SK-N-SH treated with all-trans-retinoic acid at 6 μM for 48 hours (cell line): Measurements from ENCODE around the gene ARHGAP22.

Experiments used
- ATAC-seq: fragments of 200-7000 bp; cut with Tn5 transposase; 3 replicates; pipeline ENCODE4 v1.9.1; 2020; ENCODE audit warnings: mild to moderate bottlenecking, moderate library complexity
- ARNTL ChIP-seq: fragments of 450-650 bp; formaldehyde crosslinking; IDR thresholded peaks from 2 replicates; pipeline ENCODE4 v1.5.0; 2020; ENCODE audit warnings: low read depth, mild to moderate bottlenecking, moderate library complexity, borderline replicate concordance
- BACH2 ChIP-seq: fragments of 250-450 bp; sonication (Bioruptor Pico); IDR thresholded peaks from 2 replicates; pipeline ENCODE4 v1.9.0; 2021; ENCODE audit warnings: mild to moderate bottlenecking, borderline replicate concordance
- CSDC2 ChIP-seq: fragments of 250-450 bp; sonication (Bioruptor Pico); IDR thresholded peaks from 2 replicates; pipeline ENCODE4 v1.5.0; 2020; ENCODE audit warnings: mild to moderate bottlenecking, moderate library complexity
- ESRRG ChIP-seq: fragments of 250-450 bp; sonication (Bioruptor Pico); IDR thresholded peaks from 2 replicates; pipeline ENCODE4 v1.6.1; 2021; ENCODE audit warnings: mild to moderate bottlenecking
- GLIS3 ChIP-seq: fragments of 250-450 bp; sonication (Bioruptor Pico); IDR thresholded peaks from 2 replicates; pipeline ENCODE4 v1.5.0; 2020; ENCODE audit warnings: mild to moderate bottlenecking, moderate library complexity
- ISL1 ChIP-seq: fragments of 250-450 bp; sonication (Bioruptor Pico); IDR thresholded peaks from 2 replicates; pipeline ENCODE4 v2.1.2; 2022; ENCODE audit warnings: mild to moderate bottlenecking, moderate library complexity
- OSR1 ChIP-seq: fragments of 250-450 bp; sonication (Bioruptor Pico); IDR thresholded peaks from 2 replicates; pipeline ENCODE4 v1.8.0; 2022; ENCODE audit warnings: moderate library complexity, mild to moderate bottlenecking, inconsistent platforms
- PPARA ChIP-seq: fragments of 250-450 bp; sonication (Bioruptor Pico); IDR thresholded peaks from 2 replicates; pipeline ENCODE4 v1.5.0; 2020; ENCODE audit warnings: mild to moderate bottlenecking, borderline replicate concordance
- RARB ChIP-seq: fragments of 250-450 bp; sonication (Bioruptor Pico); IDR thresholded peaks from 2 replicates; pipeline ENCODE4 v1.8.0; 2021; ENCODE audit warnings: mild to moderate bottlenecking, moderate library complexity
- SNAI2 ChIP-seq: fragments of 250-450 bp; sonication (Bioruptor Pico); IDR thresholded peaks from 2 replicates; pipeline ENCODE4 v1.5.0; 2020; ENCODE audit warnings: mild to moderate bottlenecking, moderate library complexity
- TCF4 ChIP-seq: fragments of 250-450 bp; sonication (Bioruptor Pico); IDR thresholded peaks from 2 replicates; pipeline ENCODE4 v1.8.0; 2021; ENCODE audit warnings: mild to moderate bottlenecking, moderate library complexity, borderline replicate concordance
- TOX ChIP-seq: fragments of 250-450 bp; sonication (Bioruptor Pico); IDR thresholded peaks from 2 replicates; pipeline ENCODE4 v1.8.0; 2021; ENCODE audit warnings: mild to moderate bottlenecking, moderate library complexity, borderline replicate concordance
- ZC3H10 ChIP-seq: fragments of 250-450 bp; sonication (Bioruptor Pico); IDR thresholded peaks from 2 replicates; pipeline ENCODE4 v1.5.1; 2021; ENCODE audit warnings: mild to moderate bottlenecking, moderate library complexity
- ZFP30 ChIP-seq: fragments of 450-650 bp; formaldehyde crosslinking; IDR thresholded peaks from 2 replicates; pipeline ENCODE4 v1.5.0; 2022; ENCODE audit warnings: mild to moderate bottlenecking, moderate library complexity
- ZNF565 ChIP-seq: fragments of 450-650 bp; formaldehyde crosslinking; conservative IDR thresholded peaks from 2 replicates; pipeline ENCODE4 v1.5.0; 2020; ENCODE audit warnings: low read depth, mild to moderate bottlenecking, moderate library complexity
- ZNF70 ChIP-seq: fragments of 450-650 bp; formaldehyde crosslinking; IDR thresholded peaks from 2 replicates; pipeline ENCODE4 v1.5.0; 2020; ENCODE audit warnings: mild to moderate bottlenecking, moderate library complexity
- ZNF8 ChIP-seq: fragments of 450-650 bp; formaldehyde crosslinking; IDR thresholded peaks from 2 replicates; pipeline ENCODE4 v1.5.0; 2020; ENCODE audit warnings: mild to moderate bottlenecking, moderate library complexity
- TF ChIP-seq, protein P1 (sequence below): fragments of 250-450 bp; sonication (Bioruptor Pico); IDR thresholded peaks from 2 replicates; pipeline ENCODE4 v1.5.0; 2020; ENCODE audit warnings: mild to moderate bottlenecking, moderate library complexity
- TF ChIP-seq, protein P2 (sequence below): fragments of 250-450 bp; sonication (Bioruptor Pico); IDR thresholded peaks from 2 replicates; pipeline ENCODE4 v1.8.0; 2021; ENCODE audit warnings: low read depth, mild to moderate bottlenecking, moderate library complexity, borderline replicate concordance
- TF ChIP-seq, protein P3 (sequence below): fragments of 250-450 bp; sonication (Bioruptor Pico); IDR thresholded peaks from 2 replicates; pipeline ENCODE4 v1.5.1; 2020; ENCODE audit warnings: low read depth, mild to moderate bottlenecking, moderate library complexity
- TF ChIP-seq, protein P4 (sequence below): fragments of 250-450 bp; sonication (Bioruptor Pico); IDR thresholded peaks from 2 replicates; pipeline ENCODE4 v1.8.0; 2020; ENCODE audit warnings: mild to moderate bottlenecking, moderate library complexity, borderline replicate concordance
- TF ChIP-seq, protein P5 (sequence below): fragments of 250-450 bp; sonication (Bioruptor Pico); IDR thresholded peaks from 2 replicates; pipeline ENCODE4 v1.5.1; 2021; ENCODE audit warnings: mild to moderate bottlenecking, moderate library complexity

Gene ARHGAP22

DNA sequence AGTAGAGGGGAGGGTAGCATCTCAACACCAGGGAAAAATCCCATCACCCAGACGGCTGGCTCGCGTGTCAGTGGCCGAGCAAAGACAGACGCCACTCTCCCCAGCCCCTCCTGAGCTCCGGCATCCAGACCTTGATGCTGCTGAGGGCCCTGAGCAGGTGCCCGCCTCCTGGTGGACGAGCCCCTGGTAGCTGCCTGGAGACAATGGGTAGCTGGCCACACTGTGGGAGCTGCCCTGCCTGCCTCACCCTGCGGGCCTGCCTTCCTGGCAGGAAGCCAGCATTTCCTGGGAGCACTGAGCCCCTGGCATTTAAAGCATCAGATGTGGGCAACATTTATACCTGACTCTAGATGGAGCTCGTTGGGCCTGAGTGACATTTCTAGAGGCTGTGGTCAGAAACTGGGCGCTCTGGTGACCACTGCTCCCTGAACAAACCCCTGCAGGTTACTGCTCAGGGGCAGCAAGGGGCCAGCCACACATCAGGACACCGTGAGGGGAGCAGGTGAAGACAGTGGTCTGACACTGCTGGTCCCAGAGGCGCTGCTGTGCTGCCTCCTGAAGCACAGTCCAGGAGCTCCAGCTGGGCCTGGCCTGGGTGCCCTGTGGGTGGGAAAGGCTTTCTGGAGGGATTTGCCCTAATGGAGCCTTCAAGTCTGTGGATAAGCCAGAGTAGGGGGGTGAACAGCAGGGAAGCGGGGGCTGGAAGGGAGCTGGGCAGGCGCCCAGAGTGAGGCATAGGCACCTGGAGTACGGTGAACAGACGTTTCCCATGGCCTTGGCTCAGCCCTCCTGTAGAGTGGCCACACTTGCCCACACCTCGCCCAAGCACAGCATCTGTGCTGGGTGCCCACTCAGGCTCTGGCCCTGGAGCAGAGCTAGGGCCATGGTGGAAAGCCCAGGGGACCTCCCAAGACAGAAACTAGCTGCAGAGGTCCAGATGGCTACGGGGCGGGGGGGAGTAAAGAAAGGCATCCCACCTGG lies 159.7 kb downstream of the ARHGAP22 start:
- peak; percentile 31 for ATAC-seq
- TF ChIP-seq ZNF565 (CRISPR knock-in tag) (no peak), ZC3H10 (CRISPR knock-in tag) (no peak), ZFP30 (CRISPR knock-in tag) (no peak), ARNTL (CRISPR knock-in tag) (no peak), ISL1 (CRISPR knock-in tag) (no peak), ZNF8 (CRISPR knock-in tag) (no peak), SNAI2 (no peak), GLIS3 (CRISPR knock-in tag) (no peak), PPARA (no peak), TCF4 (CRISPR knock-in tag) (no peak), ESRRG (CRISPR knock-in tag) (no peak), OSR1 (CRISPR knock-in tag) (no peak), RARB (no peak), CSDC2 (no peak)
- TF ChIP-seq, protein P1, sequence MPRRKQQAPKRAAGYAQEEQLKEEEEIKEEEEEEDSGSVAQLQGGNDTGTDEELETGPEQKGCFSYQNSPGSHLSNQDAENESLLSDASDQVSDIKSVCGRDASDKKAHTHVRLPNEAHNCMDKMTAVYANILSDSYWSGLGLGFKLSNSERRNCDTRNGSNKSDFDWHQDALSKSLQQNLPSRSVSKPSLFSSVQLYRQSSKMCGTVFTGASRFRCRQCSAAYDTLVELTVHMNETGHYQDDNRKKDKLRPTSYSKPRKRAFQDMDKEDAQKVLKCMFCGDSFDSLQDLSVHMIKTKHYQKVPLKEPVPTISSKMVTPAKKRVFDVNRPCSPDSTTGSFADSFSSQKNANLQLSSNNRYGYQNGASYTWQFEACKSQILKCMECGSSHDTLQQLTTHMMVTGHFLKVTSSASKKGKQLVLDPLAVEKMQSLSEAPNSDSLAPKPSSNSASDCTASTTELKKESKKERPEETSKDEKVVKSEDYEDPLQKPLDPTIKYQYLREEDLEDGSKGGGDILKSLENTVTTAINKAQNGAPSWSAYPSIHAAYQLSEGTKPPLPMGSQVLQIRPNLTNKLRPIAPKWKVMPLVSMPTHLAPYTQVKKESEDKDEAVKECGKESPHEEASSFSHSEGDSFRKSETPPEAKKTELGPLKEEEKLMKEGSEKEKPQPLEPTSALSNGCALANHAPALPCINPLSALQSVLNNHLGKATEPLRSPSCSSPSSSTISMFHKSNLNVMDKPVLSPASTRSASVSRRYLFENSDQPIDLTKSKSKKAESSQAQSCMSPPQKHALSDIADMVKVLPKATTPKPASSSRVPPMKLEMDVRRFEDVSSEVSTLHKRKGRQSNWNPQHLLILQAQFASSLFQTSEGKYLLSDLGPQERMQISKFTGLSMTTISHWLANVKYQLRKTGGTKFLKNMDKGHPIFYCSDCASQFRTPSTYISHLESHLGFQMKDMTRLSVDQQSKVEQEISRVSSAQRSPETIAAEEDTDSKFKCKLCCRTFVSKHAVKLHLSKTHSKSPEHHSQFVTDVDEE, result no peak
- TF ChIP-seq, protein P2, sequence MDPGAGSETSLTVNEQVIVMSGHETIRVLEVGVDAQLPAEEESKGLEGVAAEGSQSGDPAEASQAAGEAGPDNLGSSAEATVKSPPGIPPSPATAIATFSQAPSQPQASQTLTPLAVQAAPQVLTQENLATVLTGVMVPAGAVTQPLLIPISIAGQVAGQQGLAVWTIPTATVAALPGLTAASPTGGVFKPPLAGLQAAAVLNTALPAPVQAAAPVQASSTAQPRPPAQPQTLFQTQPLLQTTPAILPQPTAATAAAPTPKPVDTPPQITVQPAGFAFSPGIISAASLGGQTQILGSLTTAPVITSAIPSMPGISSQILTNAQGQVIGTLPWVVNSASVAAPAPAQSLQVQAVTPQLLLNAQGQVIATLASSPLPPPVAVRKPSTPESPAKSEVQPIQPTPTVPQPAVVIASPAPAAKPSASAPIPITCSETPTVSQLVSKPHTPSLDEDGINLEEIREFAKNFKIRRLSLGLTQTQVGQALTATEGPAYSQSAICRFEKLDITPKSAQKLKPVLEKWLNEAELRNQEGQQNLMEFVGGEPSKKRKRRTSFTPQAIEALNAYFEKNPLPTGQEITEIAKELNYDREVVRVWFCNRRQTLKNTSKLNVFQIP (CRISPR knock-in tag), result no peak
- TF ChIP-seq, protein P3, sequence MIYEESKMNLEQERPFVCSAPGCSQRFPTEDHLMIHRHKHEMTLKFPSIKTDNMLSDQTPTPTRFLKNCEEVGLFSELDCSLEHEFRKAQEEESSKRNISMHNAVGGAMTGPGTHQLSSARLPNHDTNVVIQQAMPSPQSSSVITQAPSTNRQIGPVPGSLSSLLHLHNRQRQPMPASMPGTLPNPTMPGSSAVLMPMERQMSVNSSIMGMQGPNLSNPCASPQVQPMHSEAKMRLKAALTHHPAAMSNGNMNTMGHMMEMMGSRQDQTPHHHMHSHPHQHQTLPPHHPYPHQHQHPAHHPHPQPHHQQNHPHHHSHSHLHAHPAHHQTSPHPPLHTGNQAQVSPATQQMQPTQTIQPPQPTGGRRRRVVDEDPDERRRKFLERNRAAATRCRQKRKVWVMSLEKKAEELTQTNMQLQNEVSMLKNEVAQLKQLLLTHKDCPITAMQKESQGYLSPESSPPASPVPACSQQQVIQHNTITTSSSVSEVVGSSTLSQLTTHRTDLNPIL (CRISPR knock-in tag), result no peak

DNA sequence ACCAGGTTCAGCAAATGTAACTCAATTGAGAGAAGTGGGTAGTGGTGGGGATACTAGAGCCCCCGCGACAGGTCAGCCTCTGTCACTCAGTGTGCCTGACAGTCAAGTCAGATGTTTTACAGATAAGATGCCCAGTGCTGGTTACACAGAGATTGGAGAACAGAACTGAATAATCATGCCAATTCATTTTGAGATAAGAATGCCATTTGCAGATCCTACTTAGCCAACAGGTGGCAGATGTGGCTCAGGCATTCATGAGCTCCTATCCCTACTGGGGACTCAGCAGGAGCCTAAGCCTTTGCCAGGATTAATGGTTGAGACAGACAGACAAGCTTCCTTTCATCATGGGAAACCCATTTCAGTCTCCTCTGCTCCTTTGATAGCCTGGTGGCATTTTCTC lies 160.6 kb downstream of the ARHGAP22 start:
- ATAC-seq, result peak; percentile 48; the same call in 2 of the 3 replicates
- TF ChIP-seq ZFP30 (CRISPR knock-in tag) (no peak), RARB (no peak), OSR1 (CRISPR knock-in tag) (no peak), ISL1 (CRISPR knock-in tag) (no peak), CSDC2 (no peak), TOX (CRISPR knock-in tag) (no peak), ZNF70 (no peak), BACH2 (no peak), ZNF565 (CRISPR knock-in tag) (no peak), ZNF8 (CRISPR knock-in tag) (no peak), ESRRG (CRISPR knock-in tag) (no peak), PPARA (no peak)
- TF ChIP-seq, protein P2 (CRISPR knock-in tag), result no peak
- TF ChIP-seq, protein P1, result no peak; the same call in 1 of the 2 replicates
- TF ChIP-seq, protein P4, sequence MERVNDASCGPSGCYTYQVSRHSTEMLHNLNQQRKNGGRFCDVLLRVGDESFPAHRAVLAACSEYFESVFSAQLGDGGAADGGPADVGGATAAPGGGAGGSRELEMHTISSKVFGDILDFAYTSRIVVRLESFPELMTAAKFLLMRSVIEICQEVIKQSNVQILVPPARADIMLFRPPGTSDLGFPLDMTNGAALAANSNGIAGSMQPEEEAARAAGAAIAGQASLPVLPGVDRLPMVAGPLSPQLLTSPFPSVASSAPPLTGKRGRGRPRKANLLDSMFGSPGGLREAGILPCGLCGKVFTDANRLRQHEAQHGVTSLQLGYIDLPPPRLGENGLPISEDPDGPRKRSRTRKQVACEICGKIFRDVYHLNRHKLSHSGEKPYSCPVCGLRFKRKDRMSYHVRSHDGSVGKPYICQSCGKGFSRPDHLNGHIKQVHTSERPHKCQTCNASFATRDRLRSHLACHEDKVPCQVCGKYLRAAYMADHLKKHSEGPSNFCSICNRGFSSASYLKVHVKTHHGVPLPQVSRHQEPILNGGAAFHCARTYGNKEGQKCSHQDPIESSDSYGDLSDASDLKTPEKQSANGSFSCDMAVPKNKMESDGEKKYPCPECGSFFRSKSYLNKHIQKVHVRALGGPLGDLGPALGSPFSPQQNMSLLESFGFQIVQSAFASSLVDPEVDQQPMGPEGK, result no peak
- TF ChIP-seq, protein P5, sequence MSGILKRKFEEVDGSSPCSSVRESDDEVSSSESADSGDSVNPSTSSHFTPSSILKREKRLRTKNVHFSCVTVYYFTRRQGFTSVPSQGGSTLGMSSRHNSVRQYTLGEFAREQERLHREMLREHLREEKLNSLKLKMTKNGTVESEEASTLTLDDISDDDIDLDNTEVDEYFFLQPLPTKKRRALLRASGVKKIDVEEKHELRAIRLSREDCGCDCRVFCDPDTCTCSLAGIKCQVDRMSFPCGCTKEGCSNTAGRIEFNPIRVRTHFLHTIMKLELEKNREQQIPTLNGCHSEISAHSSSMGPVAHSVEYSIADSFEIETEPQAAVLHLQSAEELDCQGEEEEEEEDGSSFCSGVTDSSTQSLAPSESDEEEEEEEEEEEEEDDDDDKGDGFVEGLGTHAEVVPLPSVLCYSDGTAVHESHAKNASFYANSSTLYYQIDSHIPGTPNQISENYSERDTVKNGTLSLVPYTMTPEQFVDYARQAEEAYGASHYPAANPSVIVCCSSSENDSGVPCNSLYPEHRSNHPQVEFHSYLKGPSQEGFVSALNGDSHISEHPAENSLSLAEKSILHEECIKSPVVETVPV, result no peak
- TF ChIP-seq, protein P3 (CRISPR knock-in tag), result no peak
